ENCODE results near the gene PRR9.

DNA sequence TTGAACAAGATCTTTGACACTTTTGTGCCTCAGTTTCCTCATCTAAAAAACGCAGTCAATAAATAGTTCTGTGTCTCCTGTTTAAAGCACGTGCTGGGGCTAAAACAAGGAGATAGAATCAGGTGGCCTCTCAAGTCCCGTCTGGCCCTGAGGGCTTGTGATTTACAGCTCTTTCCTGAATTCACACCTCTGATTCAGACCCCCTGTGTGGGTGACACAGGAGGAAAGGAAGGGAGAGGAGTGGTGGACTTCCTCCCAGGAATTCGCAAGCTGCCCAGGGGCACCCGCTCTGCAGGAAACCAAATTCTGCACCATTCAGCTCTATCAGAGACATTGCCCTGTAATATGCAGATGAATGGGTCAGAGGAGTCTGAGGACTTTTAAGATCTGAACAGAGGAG lies 5.2 kb upstream of the PRR9 start:
- no peak for TF ChIP-seq CTCF (IDR thresholded peaks at IDR 0.05)
- TF ChIP-seq POLR2A (IDR thresholded peaks at IDR 0.05) = no peak
- no peak for TF ChIP-seq EP300 (IDR thresholded peaks at IDR 0.05)
